HUES6 (cell line): Measurements from ENCODE around the gene RAB24.

ENCODE experiments used
- H3K27ac ChIP-seq: 2 replicates; pipeline ENCODE4 v1.7.0; 2013; ENCODE audit warnings: low read depth, mild to moderate bottlenecking, low read length, inconsistent platforms
- H3K27me3 ChIP-seq: 2 replicates; pipeline ENCODE4 v1.6.1; 2013; ENCODE audit warnings: low read length; ENCODE audit not compliant: control insufficient read depth, insufficient read depth
- H3K36me3 ChIP-seq: 2 replicates; pipeline ENCODE4 v1.6.1; 2013; ENCODE audit warnings: low read length; ENCODE audit not compliant: control insufficient read depth, insufficient read depth
- H3K4me1 ChIP-seq: 2 replicates; pipeline ENCODE4 v1.6.1; 2013; ENCODE audit warnings: low read length; ENCODE audit not compliant: control insufficient read depth, insufficient read depth
- H3K4me3 ChIP-seq: 2 replicates; pipeline ENCODE4 v1.5.1; 2013; ENCODE audit warnings: low read depth, low read length
- H3K9ac ChIP-seq: one replicate; pipeline ENCODE4 v1.6.1; 2013; ENCODE audit warnings: mild to moderate bottlenecking, low read length
- H3K9me3 ChIP-seq: 2 replicates; pipeline ENCODE4 v1.6.1; 2013; ENCODE audit warnings: low read depth, low read length; ENCODE audit not compliant: control insufficient read depth, insufficient read depth

The RAB24 gene

DNA sequence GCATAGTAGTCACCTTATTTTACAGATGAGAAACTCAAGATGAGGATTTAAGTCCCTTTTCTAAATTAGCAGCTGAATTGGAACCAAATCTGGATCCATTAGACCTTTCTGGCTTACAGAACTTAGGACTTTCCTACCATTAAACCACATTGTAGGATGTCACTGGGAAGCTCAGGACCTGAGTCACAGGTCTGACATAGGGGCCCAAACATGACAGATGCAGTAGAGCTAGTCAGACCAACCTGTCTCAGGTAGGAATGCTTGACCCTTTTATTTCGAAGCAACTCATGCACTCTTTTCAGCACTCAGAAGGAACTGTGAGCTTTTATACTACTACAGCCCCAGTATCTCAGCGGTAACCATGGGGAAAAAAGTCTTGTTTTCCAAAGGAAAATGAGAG is 2.6 kb downstream of the RAB24 start:
- H3K4me3 ChIP-seq, result no peak overlapping the region
- H3K27ac ChIP-seq, result no peak overlapping the region
- H3K36me3 ChIP-seq, result peaks cover 46% of the 10 kb centered on the region

DNA sequence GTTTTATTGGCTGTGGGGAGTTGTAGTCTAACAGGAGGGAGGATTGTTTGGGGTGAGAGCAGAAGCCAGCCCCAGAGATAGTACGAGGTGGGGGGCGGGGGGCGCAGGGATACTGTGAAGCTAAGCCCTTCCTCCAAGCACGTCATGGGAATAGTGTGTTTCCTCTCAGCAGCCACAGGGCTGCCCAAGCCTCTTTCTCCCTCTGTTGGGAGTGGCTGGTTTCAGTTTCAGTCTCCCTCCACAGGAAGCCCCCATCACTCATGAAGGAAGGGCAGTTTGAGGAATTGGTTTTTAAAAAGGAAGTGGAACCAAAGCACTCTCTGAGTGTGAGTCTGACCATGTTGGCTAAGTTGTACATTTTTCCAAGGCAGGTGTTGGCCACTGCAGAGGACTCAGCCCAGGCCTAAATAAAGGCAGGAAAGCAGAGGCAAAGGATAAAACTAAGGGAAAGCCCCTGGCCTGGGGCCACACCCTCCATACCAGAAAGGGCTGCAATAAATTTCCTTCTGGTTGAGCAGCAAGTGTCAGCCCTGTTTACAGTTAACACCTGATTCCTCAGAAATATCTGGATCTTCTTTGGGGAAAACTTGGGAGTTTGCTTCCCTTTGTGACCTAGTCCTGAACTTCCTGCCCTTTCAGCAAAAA is 3.2 kb downstream of the RAB24 start:
- Histone ChIP-seq H3K4me1 (peaks cover 29% of the 10 kb centered on the region), H3K36me3 (peaks cover 46% of the 10 kb centered on the region), H3K9ac (no peak overlapping the region), H3K4me3 (no peak overlapping the region), H3K27ac (no peak overlapping the region), H3K9me3 (no peaks in the 10 kb centered on the region), H3K27me3 (no peaks in the 10 kb centered on the region)

More for the DNA sequence above, 2.6 kb downstream of the RAB24 start:
- peaks cover 29% of the 10 kb centered on the region for H3K4me1 ChIP-seq
- no peaks in the 10 kb centered on the region for H3K9me3 ChIP-seq
- no peaks in the 10 kb centered on the region for H3K27me3 ChIP-seq
- no peak overlapping the region for H3K9ac ChIP-seq

DNA sequence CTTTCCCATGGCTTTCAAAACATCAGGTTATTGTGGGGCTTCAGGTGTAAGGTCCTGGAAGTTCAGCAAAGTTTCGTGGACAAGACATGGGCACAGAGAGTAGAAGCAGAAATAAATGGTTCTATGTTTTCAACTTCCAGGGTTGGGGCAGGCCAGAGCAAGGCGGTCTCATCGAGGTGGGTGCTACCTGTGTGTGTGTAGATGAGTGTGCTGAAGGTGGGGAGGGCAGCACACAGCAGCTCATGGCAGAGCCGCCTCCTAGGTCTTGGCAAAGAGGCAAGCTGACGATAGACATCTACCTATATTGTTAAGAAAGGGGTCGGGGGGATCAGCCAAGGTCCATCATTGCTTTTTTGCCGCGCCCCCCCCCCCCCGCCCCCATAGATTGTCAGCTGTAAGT is 3.8 kb downstream of the RAB24 start:
- Histone ChIP-seq H3K27ac (no peak overlapping the region), H3K4me1 (peaks cover 29% of the 10 kb centered on the region), H3K9ac (no peak overlapping the region)

DNA sequence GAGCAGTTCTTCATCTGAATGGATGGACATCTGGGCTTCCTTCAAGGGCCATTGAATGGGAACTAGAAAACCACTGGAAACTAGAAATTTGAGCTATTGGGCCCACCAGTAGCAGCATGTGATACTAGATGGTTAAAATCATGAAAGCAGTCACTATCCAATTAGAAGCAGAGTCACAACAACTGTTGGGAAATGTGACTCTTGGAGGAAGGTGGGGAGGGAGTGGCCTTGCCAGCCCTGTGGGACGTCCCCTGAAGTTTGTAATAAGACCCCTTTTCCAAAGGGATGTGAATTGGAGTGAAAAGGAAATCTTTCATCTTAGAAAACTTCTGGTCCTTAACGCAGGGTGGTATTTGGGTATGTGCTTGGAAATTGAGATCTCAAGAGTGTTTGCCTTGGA is 5.6 kb downstream of the RAB24 start:
- peaks cover 63% of the 10 kb centered on the region for H3K36me3 ChIP-seq

More for the DNA sequence above, 3.8 kb downstream of the RAB24 start:
- Histone ChIP-seq H3K27me3 (no peaks in the 10 kb centered on the region), H3K4me3 (no peak overlapping the region), H3K36me3 (peaks cover 46% of the 10 kb centered on the region), H3K9me3 (no peaks in the 10 kb centered on the region)

DNA sequence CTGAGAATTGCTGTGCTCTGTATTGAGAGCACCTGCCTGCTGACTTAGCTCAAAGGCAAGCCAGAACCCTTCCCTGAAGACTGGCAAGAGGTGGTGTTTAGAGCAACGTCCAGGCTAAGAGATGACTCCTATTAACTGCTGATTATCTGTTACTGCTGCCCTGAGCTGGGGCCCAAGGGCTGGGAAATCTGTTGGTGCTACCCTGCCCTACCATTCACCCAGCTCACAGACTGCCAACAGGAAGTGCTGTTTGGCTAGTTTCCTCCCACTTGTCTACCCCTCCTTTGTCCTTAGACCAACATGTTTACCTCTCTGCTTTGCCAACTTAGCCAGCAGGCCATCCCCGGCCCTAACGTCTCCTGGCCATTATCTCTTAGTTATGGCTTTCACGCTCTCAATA is 6.9 kb downstream of the RAB24 start:
- Histone ChIP-seq H3K9me3 (no peaks in the 10 kb centered on the region), H3K27ac (no peak overlapping the region), H3K4me1 (peaks cover 17% of the 10 kb centered on the region), H3K36me3 (peaks cover 70% of the 10 kb centered on the region), H3K9ac (no peak overlapping the region), H3K4me3 (no peak overlapping the region), H3K27me3 (no peaks in the 10 kb centered on the region)

More for the DNA sequence above, 5.6 kb downstream of the RAB24 start:
- Histone ChIP-seq H3K27ac (no peak overlapping the region), H3K4me1 (peaks cover 24% of the 10 kb centered on the region), H3K27me3 (no peaks in the 10 kb centered on the region), H3K9ac (no peak overlapping the region), H3K9me3 (no peaks in the 10 kb centered on the region), H3K4me3 (no peak overlapping the region)

DNA sequence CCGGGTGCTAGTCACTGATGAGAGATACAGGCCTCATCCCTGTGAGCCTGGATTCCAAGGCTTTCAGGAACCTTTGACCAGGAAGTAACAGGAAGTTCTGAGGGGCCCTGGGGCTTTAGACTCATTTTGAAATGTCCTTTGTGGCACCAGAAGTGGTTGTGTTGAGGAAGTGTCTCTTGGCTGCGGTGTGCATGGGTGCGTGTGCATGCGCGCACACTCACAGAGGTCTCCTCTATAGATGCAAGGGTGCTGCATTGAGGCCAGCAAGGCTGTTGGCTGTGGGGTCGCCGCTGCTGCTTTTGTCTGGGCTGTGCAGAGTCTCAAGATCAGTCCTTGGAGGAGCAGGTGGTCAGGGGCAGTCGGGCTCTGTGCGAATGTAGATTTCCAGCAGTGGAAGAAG is 7.6 kb downstream of the RAB24 start:
- Histone ChIP-seq H3K27ac (no peak overlapping the region), H3K4me3 (no peak overlapping the region), H3K9ac (no peak overlapping the region), H3K4me1 (peaks cover 17% of the 10 kb centered on the region), H3K36me3 (peaks cover 72% of the 10 kb centered on the region), H3K27me3 (no peaks in the 10 kb centered on the region), H3K9me3 (no peaks in the 10 kb centered on the region)

DNA sequence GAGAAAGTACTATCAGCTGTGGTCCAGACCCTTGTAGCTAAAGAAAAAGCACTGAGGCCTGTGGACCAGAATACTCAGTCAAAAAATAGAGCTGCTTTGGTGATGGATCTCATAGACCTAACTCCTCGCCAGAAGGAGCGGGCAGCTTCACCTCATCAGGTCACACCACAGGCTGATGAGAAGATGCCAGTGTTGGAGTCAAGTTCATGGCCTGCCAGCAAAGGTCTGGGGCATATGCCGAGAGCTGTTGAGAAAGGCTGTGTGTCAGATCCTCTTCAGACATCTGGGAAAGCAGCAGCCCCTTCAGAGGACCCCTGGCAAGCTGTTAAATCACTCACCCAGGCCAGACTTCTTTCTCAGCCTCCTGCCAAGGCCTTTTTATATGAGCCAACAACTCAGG is 8.9 kb downstream of the RAB24 start:
- Histone ChIP-seq H3K27ac (no peak overlapping the region), H3K4me1 (peaks cover 10% of the 10 kb centered on the region), H3K4me3 (no peak overlapping the region), H3K36me3 (peaks cover 77% of the 10 kb centered on the region), H3K9ac (no peak overlapping the region), H3K9me3 (no peaks in the 10 kb centered on the region), H3K27me3 (no peaks in the 10 kb centered on the region)

DNA sequence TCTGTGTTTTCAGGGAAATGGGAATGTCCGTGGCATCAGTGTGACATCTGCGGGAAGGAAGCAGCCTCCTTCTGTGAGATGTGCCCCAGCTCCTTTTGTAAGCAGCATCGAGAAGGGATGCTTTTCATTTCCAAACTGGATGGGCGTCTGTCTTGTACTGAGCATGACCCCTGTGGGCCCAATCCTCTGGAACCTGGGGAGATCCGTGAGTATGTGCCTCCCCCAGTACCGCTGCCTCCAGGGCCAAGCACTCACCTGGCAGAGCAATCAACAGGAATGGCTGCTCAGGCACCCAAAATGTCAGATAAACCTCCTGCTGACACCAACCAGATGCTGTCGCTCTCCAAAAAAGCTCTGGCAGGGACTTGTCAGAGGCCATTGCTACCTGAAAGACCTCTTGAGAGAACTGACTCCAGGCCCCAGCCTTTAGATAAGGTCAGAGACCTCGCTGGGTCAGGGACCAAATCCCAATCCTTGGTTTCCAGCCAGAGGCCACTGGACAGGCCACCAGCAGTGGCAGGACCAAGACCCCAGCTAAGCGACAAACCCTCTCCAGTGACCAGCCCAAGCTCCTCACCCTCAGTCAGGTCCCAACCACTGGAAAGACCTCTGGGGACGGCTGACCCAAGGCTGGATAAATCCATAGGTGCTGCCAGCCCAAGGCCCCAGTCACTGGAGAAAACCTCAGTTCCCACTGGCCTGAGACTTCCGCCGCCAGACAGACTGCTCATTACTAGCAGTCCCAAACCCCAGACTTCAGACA is 9.5 kb downstream of the RAB24 start:
- no peaks in the 10 kb centered on the region for H3K27me3 ChIP-seq
- no peaks in the 10 kb centered on the region for H3K9me3 ChIP-seq
- H3K36me3 ChIP-seq, result peaks cover 83% of the 10 kb centered on the region
- peaks cover 8% of the 10 kb centered on the region for H3K4me1 ChIP-seq
- H3K4me3 ChIP-seq, result no peak overlapping the region
- H3K9ac ChIP-seq, result no peak overlapping the region
- H3K27ac ChIP-seq, result no peak overlapping the region

DNA sequence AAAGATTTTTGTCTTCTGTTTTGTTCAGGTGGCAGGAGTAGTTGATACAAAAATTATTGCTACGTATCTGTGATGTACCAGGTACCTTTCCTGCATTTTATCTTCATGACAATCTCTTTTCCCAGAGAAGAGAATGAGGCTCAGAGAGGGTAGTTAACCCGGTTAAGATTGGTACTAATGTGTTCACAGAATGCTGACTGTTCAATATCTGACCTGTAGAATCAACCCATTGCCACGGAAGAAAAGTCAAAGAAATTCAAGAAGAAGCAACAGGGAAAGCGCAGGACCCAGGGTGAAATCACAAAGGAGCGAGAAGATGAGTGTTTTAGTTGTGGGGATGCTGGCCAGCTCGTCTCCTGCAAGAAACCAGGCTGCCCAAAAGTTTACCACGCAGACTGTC is 11.8 kb downstream of the RAB24 start:
- no peaks in the 10 kb centered on the region for H3K27me3 ChIP-seq
- peaks cover 91% of the 10 kb centered on the region for H3K36me3 ChIP-seq
- no peak overlapping the region for H3K27ac ChIP-seq
- no peak overlapping the region for H3K4me3 ChIP-seq
- H3K9me3 ChIP-seq, result no peaks in the 10 kb centered on the region
- H3K4me1 ChIP-seq, result no peaks in the 10 kb centered on the region
- no peak overlapping the region for H3K9ac ChIP-seq

DNA sequence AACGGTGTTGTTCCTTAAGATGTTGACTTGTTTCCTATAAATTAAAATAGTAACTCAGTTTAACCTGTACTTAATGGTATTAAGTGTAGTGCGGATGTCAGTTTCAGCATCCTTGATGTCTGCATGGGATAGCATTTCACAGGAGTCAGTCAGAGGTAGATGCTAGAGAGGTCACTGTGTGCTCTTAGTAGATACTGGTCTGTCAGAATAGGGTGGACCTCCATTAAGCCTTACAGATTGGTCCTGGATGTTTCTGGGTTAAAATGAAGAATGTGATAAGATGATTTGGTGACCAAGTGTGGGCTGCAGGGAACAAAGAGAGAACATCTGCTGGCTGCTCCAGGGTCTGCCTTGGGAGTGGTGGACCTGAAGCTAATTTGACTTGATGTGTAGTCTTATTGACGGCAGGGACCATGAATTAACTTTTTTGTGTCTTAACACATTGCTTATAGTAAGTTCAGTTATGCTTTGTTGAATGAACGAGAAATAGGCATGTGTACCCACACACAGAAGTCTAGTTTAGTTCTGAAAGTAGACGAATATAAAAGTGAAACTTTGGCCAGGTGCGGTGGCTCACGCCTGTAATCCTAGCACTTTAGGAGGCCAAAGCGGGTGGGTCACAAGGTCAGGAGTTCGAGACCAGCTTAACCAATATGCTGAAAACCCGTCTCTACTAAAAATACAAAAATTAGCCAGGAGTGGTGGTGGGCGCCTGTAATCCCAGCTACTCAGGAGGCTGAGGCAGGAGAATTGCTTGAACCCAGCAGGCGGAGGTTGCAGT is 12.5 kb downstream of the RAB24 start:
- Histone ChIP-seq H3K9me3 (no peaks in the 10 kb centered on the region), H3K4me1 (no peaks in the 10 kb centered on the region), H3K4me3 (no peak overlapping the region), H3K36me3 (peaks cover 91% of the 10 kb centered on the region), H3K9ac (no peak overlapping the region), H3K27me3 (no peaks in the 10 kb centered on the region), H3K27ac (no peak overlapping the region)

DNA sequence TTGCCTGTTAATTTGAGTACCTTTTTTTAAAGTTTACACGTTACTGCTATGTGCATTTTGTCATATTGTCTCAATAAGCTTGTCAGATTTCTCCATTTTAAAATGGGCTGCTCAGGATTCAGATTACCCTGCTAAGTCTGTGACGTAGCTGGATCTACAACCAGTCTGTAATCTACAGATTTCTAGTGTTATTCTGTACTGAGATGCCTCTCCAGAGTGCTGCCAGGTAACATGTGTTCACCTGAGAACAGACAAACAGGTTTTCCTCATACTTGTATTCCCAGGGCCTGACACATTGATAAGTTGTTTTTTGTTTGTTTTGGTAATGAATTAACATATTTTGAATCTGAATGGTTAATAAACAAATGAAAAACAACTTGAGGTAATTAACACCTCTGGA is 15.3 kb downstream of the RAB24 start:
- H3K9ac ChIP-seq, result no peak overlapping the region
- H3K4me1 ChIP-seq, result no peaks in the 10 kb centered on the region
- peaks cover 88% of the 10 kb centered on the region for H3K36me3 ChIP-seq
- H3K4me3 ChIP-seq, result no peak overlapping the region
- no peaks in the 10 kb centered on the region for H3K9me3 ChIP-seq
- H3K27me3 ChIP-seq, result no peaks in the 10 kb centered on the region
- no peak overlapping the region for H3K27ac ChIP-seq
